Parathyroid adenoma (tissue), 2 donors: ENCODE measurements around the gene LAMA3.

Experiments
- H2AFZ ChIP-seq: fragments of 300-600 bp; sonication (generic); one replicate; pipeline ENCODE4 v1.7.0; 2017; ENCODE audit warnings: antibody characterized with exemption, mild to moderate bottlenecking
- H3K27ac ChIP-seq: fragments of 300-600 bp; sonication (generic); one replicate; pipeline ENCODE4 v1.7.0; 2017
- H3K27me3 ChIP-seq: fragments of 300-600 bp; sonication (generic); one replicate; pipeline ENCODE4 v1.7.0; 2017; ENCODE audit warnings: low read length; ENCODE audit not compliant: control insufficient read depth, insufficient read depth
- H3K36me3 ChIP-seq: fragments of 300-600 bp; sonication (generic); one replicate; pipeline ENCODE4 v1.7.0; 2017; ENCODE audit warnings: low read length; ENCODE audit not compliant: control insufficient read depth, insufficient read depth
- H3K4me1 ChIP-seq: fragments of 300-600 bp; sonication (generic); one replicate; pipeline ENCODE4 v1.7.0; 2017; ENCODE audit warnings: control low read depth
- H3K4me2 ChIP-seq: fragments of 300-600 bp; sonication (generic); one replicate; pipeline ENCODE4 v1.7.0; 2017; ENCODE audit warnings: low read length
- H3K4me3 ChIP-seq: fragments of 300-600 bp; sonication (generic); one replicate; pipeline ENCODE4 v1.7.0; 2017; ENCODE audit warnings: low read depth, low read length
- H3K79me2 ChIP-seq: fragments of 300-600 bp; sonication (generic); one replicate; pipeline ENCODE4 v1.7.0; 2017; ENCODE audit warnings: control low read depth
- H3K9ac ChIP-seq: fragments of 300-600 bp; sonication (generic); one replicate; pipeline ENCODE4 v1.7.0; 2017; ENCODE audit warnings: mild to moderate bottlenecking
- H3K9me3 ChIP-seq: fragments of 300-600 bp; sonication (generic); one replicate; pipeline ENCODE4 v1.7.0; 2017; ENCODE audit warnings: low read length; ENCODE audit not compliant: control insufficient read depth
- CTCF ChIP-seq: fragments of 300-600 bp; sonication (generic); IDR thresholded peaks from one replicate; pipeline ENCODE4 v1.7.0; 2017; ENCODE audit warnings: antibody characterized with exemption, mild to moderate bottlenecking
- donor health status: primary hyperparathyroidism.

LAMA3 gene

GRCh38 chr18:23958036-23958435, 268.8 kb downstream of the LAMA3 start:
- Histone ChIP-seq H3K9ac (no peak overlapping the region), H3K4me2 (no peak overlapping the region), H3K27ac (no peak overlapping the region), H3K9me3 (no peaks in the 10 kb centered on the region), H3K4me3 (no peak overlapping the region), H3K4me1 (no peaks in the 10 kb centered on the region), H2AFZ (no peak overlapping the region), H3K79me2 (no peaks in the 10 kb centered on the region), H3K27me3 (no peaks in the 10 kb centered on the region), H3K36me3 (no peaks in the 10 kb centered on the region)
- TF ChIP-seq CTCF = no peak

- Histone ChIP-seq H3K4me3 (no peak overlapping the region), H3K4me1 (no peaks in the 10 kb centered on the region), H3K4me2 (no peak overlapping the region), H3K79me2 (no peaks in the 10 kb centered on the region), H3K9me3 (no peaks in the 10 kb centered on the region), H3K9ac (no peak overlapping the region), H3K36me3 (no peaks in the 10 kb centered on the region), H2AFZ (no peak overlapping the region), H3K27me3 (no peaks in the 10 kb centered on the region), H3K27ac (no peak overlapping the region)
- TF ChIP-seq CTCF = no peak
Observed at GRCh38 chr18:23963443-23964165, 274.4 kb downstream of the LAMA3 start.

- no peaks in the 10 kb centered on the region for H3K27me3 ChIP-seq
- H3K4me1 ChIP-seq = no peaks in the 10 kb centered on the region
- no peak overlapping the region for H3K4me3 ChIP-seq
- H3K9me3 ChIP-seq = no peaks in the 10 kb centered on the region
- no peaks in the 10 kb centered on the region for H3K79me2 ChIP-seq
- no peaks in the 10 kb centered on the region for H3K36me3 ChIP-seq
- H3K9ac ChIP-seq = no peak overlapping the region
- no peak for TF ChIP-seq CTCF
- no peak overlapping the region for H3K27ac ChIP-seq
- H2AFZ ChIP-seq = no peak overlapping the region
- H3K4me2 ChIP-seq = no peak overlapping the region
Observed at GRCh38 chr18:23964282-23965238, 275.3 kb downstream of the LAMA3 start.

- H3K4me2 ChIP-seq = no peak overlapping the region
- H3K27me3 ChIP-seq = no peaks in the 10 kb centered on the region
- H3K4me1 ChIP-seq = no peaks in the 10 kb centered on the region
- H3K9me3 ChIP-seq = no peaks in the 10 kb centered on the region
- no peak overlapping the region for H3K9ac ChIP-seq
- no peak overlapping the region for H3K4me3 ChIP-seq
- no peaks in the 10 kb centered on the region for H3K79me2 ChIP-seq
- no peaks in the 10 kb centered on the region for H3K36me3 ChIP-seq
- no peak overlapping the region for H2AFZ ChIP-seq
- TF ChIP-seq CTCF = no peak
- H3K27ac ChIP-seq = no peak overlapping the region
Observed at GRCh38 chr18:23966909-23967308, 277.7 kb downstream of the LAMA3 start.
